ENCODE results near the gene BMPR1A.
"Not testable (repeated sequence)": the region's sequence is repeated elsewhere in the genome, so short reads cannot be mapped to it uniquely, and the experiment has no call there.

Gene BMPR1A

GRCh38 chr10:86730227-86730626 is 26.2 kb upstream of the BMPR1A start:
- no peak for DNase-seq (ENCODE audit: low spot score)

GRCh38 chr10:86732771-86733170 is 23.6 kb upstream of the BMPR1A start:
- DNase-seq (ENCODE audit: low spot score), result no peak

GRCh38 chr10:86733260-86733671 is 23.2 kb upstream of the BMPR1A start:
- no peak for DNase-seq (ENCODE audit: low spot score)

GRCh38 chr10:86734207-86734988 is 22.0 kb upstream of the BMPR1A start:
- no peak for DNase-seq (ENCODE audit: low spot score)

- DNase-seq (ENCODE audit: low spot score), result not testable (repeated sequence)
Measured at GRCh38 chr10:86735278-86735677, 21.1 kb upstream of the BMPR1A start.

GRCh38 chr10:86742230-86742629 is 14.2 kb upstream of the BMPR1A start:
- no peak for DNase-seq (ENCODE audit: low spot score)

GRCh38 chr10:86744067-86744725 is 12.2 kb upstream of the BMPR1A start:
- DNase-seq (ENCODE audit: low spot score), result no peak

GRCh38 chr10:86747796-86748581 is 8.4 kb upstream of the BMPR1A start:
- DNase-seq (ENCODE audit: low spot score), result no peak

- no peak for DNase-seq (ENCODE audit: low spot score)
Measured at GRCh38 chr10:86749854-86750253, 6.6 kb upstream of the BMPR1A start.

GRCh38 chr10:86751477-86751876 is 4.9 kb upstream of the BMPR1A start:
- DNase-seq (ENCODE audit: low spot score), result no peak

GRCh38 chr10:86752311-86752710 is 4.1 kb upstream of the BMPR1A start:
- no peak for DNase-seq (ENCODE audit: low spot score)

GRCh38 chr10:86753051-86753450 is 3.4 kb upstream of the BMPR1A start:
- DNase-seq (ENCODE audit: low spot score), result no peak

- DNase-seq (ENCODE audit: low spot score), result no peak
Measured at GRCh38 chr10:86753638-86754434, 2.6 kb upstream of the BMPR1A start.

- DNase-seq (ENCODE audit: low spot score), result no peak
Measured at GRCh38 chr10:86755454-86755739, 1.0 kb upstream of the BMPR1A start.

- DNase-seq (ENCODE audit: low spot score), result peak; percentile 82
Measured at GRCh38 chr10:86755740-86756510, 494 bp upstream of the BMPR1A start.

GRCh38 chr10:86757113-86757972 is 924 bp downstream of the BMPR1A start:
- DNase-seq (ENCODE audit: low spot score), result peak; percentile 72

- no peak for DNase-seq (ENCODE audit: low spot score)
Measured at GRCh38 chr10:86758189-86759072, 2.0 kb downstream of the BMPR1A start.

GRCh38 chr10:86759073-86759672 is 2.8 kb downstream of the BMPR1A start:
- no peak for DNase-seq (ENCODE audit: low spot score)

- no peak for DNase-seq (ENCODE audit: low spot score)
Measured at GRCh38 chr10:86763404-86763803, 7.0 kb downstream of the BMPR1A start.

All from ecto neural progenitor cell (in vitro differentiated cells).